Activated T-cell treated with anti-CD3 and anti-CD28 coated beads for 48 hours (primary cell): Measurements from ENCODE around the gene FASTK.

Experiments
- DNase-seq: peaks from one replicate; pipeline ENCODE4 v3.0.0-alpha.2; 2020; ENCODE audit warnings: low read depth

The FASTK gene

DNA sequence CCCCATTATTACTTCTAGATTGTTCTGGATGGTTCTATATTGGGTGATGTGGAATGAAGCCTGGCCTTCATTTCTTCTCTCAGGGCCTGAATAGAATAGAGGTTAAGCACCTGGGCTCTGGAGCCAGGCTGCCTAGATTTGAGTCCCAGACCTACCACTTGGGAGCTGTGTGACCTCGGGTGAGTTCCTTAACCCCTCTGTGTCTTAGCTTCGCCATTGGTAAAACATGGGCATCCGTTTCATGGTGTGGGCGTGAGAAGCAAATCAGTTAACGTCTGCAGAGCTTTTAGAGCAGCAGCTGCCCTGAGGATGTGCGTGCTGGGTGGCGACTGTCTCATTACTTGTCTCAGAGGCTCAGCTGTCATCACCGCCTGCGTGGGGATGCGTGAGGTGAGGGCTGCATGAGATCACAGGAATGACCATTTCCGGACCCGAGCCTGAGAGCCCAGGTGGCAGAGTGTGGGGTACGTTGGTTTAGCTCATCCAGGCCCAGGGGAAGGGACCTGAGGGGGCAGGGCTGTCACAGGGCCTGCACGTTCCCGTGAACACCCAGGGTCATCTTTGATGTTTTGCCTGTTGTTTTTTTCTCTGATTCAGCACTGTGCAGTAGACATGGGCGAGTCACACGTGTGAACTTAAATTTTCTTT lies 15.3 kb upstream of the FASTK start:
- DNase-seq: no peak

DNA sequence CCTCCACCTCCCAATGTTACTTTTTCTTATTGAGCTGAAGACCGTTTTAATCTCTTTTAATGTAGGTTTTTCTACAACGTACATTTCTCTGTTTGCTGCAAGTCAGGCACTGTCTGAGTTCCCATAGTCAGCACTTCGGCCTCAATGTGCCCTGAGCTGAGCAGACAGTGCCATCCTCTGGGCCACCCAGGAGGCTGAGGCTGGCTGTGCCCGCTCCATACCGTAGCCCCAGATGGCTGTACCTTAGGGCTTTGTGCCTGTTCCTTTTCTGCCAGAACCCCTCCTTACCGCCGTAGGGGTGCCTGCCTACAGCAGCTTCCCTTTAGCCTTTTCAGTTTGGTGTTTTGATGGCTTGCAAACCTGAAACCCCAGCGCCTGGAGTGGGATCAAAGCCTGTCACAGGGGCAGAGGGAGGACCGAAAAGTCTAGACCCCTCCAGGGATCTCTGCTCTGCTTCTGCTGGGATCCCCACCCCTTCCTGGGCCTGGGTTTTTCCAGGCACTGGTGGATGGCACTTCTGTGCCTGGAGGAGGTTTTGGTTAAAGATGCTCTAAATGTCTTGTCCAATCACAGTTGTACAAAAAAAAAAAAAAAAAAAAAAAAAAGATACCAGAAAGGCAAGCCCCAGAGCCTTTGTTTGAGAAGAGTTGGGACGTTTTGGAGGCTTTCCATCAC lies 14.7 kb upstream of the FASTK start:
- DNase-seq: no peak

DNA sequence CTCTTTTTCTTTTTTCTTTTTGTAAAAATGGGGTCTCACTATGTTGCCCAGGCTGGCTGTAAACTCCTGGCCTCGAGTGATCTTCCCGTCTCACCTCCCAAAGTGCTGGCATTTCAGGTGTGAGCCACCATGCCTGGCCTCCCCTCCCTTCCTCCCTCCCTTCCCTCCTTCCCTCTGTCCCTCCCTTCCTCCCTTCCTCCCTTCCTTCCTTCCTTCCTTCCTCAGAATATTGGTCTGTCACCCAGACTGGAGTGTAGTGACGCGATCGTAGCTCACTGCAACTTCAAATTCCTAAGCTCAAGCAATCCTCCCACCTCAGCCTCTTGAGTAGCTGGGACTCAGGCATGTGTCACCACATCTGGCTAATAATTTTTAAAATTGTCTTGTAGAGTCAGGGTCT lies 14.1 kb upstream of the FASTK start:
- DNase-seq: no peak

DNA sequence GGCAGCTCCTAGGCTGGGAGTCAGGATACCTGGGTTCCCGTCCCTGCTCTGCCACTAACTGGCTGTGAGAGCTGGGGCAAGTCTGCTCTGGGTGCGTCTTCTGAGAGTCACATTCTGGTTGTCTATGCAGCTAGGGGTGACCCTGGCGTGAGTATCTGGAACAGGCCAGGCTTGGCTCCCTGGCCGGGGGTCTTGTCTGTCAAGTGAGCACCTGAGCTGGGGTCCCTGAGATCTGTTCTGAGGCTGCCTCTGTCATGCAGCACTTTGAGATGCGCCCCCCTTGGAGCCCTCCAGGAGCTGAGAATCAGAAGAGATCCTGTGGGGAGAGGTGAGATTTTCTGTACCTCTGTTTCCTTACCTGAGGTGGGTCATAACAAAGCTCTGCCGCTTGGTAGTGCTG lies 13.1 kb upstream of the FASTK start:
- DNase-seq: no peak

DNA sequence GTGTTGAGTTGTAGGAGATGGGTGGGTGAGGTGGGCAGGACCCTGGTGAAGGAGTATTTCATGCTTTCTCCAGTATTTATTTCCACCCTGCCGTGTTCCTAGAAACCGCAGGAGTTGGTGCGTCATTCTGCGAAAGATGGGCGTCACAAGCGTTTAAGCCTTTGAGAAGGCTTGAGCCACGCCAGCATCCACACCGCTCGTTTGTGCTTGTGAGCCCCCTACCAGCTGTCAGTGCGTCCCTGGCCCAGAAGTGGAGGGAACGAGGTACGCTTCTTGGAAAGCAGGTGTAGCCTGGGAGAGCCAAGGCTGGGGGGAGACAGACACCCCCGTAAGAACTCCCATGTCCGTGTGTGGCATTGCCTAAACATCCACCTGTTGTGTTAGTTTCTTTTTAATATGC lies 11.4 kb upstream of the FASTK start:
- no peak for DNase-seq

DNA sequence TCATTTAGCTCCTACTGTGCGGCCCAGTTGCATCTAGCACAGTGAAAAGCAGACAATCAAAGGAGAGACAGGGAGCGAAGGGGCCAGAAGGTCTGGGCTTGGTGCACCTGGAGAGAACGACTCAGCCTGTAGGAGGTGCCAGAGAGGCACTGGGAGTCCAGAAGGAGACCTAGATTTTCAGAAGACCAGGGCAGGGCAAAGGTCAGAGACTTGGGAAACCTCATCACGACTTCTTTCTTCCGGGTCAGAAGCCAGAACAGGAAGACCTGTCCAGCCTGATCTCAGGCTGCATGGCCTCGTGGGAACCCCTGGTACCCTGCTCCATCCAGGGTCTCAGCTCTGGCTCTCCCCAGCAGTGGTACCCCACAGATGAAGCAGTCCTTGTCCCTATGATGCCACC lies 10.8 kb upstream of the FASTK start:
- DNase-seq: no peak

DNA sequence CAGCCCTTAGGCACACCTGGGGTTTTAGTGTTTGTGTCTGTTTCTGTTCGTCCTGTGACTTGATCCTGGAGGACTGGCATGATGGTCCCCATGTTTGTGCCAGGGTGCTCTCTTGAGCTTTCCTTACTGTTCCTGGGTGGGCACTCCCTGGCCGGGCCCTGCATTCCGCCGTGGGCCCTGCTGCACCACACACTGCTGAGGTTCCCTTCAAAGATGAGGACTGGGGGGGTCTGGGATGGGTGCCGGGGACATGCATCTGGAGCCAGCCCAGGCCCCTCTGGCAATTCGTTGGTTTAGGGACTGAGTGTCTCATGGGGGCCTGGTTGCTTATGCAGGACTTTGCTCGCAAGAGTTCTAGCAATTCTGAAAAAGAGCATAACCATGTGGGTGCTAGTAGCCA lies 10.4 kb upstream of the FASTK start:
- DNase-seq: no peak

DNA sequence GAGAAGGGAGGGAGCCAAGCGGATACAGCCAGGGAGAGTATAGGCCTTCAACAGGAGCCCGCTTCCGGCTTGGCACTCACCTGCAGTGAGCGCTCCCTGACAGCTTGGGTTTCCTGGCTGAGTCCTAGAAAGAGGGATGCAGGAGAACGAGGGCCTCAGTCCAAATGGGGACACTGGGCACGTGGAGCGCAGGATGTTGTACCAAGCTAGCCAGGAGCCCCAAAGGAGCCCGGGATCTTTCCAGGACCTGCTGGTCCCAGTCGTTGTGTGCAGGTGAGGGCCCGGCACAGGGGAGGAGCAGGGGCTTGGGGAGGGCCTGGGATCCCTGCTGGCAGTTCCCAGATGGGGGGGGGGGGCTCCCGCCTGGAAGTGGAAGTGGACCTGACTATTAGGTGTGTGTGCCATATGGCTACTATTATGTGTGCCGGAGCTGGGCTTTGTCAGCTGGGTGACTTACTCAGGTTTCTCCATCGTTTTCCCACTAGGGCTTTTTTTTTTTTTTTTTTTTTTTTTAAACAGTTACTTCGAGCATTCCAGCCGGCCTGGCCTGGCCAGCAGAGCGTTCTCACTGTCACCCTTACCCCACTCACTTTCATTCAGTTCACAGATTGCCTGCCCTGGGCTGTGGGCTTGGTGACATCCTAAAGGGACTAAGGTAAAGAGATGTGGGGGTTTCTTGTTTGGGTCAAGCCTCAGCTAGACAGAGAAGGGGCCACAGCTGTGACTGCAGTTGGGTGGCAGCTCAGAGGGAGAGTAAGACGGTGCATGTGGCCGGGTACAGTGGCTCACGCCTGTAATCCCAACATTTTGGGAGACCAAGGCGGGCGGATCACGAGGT lies 9.5 kb upstream of the FASTK start:
- DNase-seq: no peak

DNA sequence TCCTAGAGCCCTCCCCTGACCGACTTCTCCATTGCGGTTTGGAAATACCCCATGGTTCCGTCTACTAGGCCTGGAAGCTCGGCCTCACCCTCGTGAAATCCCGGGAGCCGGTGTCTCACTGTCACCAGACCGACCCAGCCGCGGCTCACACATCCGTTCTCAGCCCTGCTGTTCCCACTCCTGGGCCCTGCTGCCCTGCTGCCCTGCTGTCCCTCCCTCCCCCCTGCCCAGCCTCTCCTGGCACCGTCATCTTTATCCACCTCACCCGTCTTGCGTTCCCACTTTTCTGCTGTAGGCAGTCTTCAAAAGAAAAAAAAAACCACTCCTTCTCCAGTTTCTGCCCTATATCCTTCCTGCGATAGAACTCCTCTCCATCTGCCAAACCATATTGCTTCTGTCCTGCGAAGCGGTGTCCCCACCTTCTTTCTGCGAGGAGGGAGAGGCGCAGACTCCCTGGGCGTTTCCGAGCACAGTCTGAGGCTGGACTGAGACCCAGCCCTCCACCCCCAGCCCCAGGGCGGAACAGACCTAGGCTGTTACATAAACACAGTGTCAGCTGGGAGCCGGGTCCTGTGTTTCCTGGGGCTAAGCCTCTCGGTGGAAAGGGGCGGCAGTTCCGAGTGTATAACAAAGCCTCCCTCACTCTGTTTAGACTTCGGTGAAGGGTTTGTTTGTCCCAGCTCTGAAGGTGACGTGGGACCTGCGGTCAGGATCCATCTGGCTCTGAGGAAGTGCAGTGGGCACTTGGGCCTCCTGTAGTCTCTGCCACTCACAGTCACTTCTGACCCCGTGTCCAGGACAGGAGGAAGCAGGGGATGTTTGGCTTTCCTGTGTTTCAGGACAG lies 8.5 kb upstream of the FASTK start:
- DNase-seq: no peak

DNA sequence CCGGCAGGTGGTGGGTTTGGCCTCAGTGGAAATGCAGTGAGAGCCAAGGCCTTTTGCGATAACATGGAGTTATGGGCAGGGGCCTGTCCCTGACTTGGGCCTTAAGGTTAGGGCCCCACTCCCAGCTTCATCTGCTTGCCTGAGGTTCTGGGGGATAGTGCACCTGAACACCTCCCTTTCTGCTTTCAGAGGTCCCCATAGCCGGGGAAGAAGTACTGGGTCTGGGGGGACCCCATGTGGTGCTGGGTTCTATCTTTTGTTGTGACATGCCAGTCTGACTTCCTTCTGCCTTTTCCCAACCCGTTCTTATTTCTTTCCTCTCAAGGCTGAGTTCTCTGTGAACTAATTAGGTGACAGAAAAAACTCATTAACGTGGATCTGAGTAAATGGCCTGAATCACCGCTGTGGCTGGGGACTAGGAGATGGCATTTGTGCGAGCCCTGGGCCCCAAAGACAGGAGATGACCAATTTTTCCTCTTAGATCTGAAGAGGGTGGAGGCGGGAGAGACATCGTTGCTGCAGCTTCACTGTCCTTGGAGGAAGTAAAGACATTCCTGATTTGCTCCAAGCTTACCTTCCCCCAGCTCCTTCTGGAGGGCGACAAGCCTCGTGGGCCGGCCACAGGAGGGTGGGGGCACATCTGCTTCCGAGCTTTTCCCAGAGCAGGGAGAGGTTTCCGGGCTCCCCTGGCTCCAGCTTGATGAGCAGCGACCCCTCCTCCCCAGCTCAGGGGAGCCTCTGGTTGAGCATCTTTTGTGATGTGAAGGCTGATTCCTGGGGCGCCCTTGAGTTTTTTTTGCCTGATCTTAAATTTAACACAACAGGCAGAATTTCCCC lies 7.6 kb upstream of the FASTK start:
- no peak for DNase-seq

DNA sequence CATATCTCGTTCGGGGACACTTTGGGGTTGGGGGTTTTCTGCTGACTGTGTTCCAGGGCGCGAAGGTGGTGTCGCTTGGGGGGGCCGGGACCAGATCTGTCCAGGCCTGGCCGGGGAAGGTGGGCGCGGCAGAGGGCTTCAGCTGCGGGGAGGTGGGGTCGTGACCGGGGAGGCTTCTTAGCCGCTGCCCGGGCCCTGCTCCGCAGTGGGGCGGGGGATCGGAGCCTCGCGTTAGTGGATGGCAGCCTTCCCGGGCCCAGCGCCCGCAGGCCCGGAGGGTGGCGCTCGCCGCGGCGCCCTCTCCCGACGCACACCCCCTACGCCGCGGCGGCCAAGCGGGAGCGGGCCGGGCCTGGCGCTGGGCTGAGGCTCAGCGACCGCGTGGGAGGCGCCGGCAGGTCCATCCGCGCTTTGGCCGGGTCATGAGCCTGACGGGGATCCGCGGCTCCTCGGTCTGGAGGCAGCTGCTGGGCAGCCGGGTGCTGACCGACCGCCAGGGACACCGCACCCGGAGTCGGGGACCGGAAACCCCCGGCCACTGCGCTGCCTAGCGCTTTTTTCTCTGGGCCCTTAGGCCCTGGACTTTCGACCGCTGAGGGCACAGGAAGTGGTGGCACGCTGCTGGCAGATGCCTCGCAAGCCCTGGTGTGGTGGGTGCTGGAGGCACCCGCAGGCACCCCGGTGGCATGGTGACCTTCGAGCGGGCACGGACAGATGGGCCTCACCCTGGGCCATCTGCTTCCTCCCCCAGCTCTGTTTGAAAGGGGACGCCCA lies 6.8 kb upstream of the FASTK start:
- peak; percentile 35 for DNase-seq

DNA sequence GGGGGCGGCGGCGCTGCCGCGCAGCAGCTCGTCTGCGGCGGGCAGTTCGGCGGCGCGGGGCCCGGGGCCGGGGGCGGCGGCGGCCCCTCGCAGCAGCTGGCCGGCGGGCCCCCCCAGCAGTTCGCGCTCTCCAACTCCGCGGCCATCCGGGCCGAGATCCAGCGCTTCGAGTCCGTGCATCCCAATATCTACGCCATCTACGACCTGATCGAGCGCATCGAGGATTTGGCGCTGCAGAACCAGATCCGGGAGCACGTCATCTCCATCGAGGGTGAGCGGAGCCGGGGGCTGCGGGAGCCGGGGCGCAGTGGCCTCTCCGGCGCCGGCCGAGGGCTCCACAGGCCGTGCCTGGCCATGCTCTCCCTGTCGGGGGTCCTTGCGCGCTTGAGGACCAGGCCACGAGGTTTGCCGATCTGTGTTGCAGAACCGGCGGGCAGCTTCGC lies 6.2 kb upstream of the FASTK start:
- peak; percentile 39 for DNase-seq

DNA sequence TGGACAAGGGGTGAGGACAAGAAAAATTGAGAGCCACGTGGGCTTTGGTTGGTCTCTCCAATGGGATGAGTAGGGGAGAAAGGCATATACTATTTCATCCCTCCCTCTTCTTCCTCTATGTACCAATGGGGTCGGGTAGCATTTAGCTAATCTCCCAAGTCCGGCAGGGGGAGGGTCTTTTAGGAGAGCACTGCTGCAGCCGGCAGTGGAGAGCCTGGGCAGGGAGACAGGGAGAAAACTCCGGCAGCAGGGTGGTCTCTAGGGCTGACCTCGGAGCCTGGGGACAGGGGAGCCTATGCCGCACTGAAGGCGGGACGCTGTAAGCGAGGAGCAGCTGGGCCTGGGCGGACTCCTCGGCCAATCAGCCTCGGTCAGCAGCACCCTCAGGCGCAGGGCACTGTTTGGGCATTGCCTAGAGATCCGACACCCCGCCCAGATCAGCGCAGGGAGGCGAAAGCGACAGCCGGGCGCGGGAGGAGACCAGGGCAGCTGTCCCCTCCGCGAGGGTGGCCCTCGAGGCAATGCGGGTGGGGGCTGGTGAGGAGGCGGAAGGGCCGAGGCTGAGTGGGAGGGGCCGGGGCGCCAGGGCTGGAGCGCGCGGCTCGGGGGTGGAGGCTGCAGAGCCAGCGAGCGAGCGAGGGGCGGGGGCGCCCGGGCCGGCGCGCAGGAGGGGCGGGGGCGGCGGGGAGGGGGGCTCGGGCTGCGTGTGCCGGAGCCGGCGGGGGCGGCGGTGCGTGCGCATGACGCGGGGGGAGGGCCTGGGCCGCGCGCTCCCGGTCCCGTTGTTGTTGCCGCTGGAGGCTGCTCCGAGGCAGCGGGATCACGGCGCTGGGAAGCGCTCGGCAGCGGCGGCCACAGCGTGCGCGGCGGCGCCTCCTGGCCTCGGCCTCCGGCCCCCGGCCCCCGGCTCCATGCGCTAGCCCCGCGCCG lies 5.3 kb upstream of the FASTK start, which contains the start of gene AGAP3:
Gene AGAP3, plus strand, starts transcription at position 785 of the 930 bp plus-strand sequence. CDS start 267 bp downstream, outside the sequence.
- peak; percentile 35 for DNase-seq

DNA sequence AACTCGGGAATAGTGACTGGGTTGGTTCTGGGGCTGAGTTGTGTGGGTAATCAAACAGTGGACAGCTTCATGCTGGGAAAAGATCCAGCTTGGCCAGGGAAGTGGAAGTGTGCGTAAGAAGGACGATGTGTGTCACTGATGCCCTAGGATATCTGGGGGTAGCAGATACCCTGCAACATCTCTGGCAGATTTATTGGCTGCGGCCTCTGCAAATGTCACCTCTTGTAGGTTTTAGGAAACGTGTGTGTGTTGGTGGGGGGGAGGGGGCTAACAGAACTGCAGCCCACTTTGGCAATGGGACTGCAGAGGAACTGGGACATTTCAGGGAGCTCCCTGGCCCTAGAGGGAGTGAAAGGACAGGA lies 4.7 kb upstream of the FASTK start:
- DNase-seq: no peak

DNA sequence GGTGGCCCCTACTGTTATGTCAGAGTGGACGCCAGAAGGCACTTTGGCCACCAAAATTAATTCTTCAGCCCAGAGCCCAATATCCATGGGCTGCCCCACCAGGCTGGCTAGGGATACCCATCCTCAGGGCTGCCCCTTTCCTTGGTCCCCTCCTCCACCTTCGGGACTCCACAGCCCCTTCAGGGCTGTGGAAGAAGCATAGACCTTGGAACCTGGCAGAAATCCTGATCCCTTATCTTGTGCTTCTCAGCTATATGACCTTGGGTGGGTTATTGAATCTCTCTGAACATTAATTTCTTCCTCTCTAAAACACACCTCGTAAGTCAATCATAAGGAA lies 3.2 kb upstream of the FASTK start:
- no peak for DNase-seq

DNA sequence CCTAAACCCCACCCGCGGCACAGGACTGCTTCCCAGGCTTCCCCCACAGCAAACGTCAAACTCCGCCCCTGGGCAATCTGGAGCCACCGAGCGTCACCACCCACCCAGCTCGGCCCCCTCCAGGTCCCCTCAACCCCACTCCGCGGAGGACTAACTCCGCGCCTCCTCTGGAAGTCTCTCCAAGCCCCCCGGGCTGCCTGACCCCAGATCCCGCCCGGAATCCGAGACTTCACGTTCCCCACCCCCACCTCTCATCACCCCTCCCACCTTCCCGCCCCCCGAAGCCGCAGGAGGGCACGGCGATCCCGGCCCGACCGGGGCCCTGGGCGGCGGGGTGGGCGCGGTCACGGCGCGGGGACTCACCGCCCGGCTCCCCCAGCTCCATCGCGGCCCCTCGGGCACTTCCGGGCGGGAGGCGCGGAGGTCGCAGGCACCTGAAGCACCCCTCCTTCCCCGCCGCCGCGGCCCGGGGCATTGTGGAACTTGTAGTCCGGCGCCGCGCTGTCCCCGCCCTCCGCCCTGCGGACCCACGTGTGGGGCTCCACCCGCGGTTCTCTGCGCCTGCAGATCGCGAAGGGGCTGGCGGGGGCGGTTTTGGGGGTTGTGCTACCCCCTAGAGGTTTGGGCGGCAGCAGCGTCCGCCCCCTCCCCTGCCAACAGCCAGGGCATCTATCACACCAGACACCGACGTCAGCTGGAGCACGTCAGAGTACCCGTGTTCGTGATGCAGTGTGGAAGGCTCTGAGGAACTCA lies 2.6 kb upstream of the FASTK start, which contains the start of gene TMUB1:
Gene TMUB1, minus strand, starts transcription at position 423 of the 753 bp plus-strand sequence. CDS start 930 bp downstream, outside the sequence.
- DNase-seq: peak; percentile 80

DNA sequence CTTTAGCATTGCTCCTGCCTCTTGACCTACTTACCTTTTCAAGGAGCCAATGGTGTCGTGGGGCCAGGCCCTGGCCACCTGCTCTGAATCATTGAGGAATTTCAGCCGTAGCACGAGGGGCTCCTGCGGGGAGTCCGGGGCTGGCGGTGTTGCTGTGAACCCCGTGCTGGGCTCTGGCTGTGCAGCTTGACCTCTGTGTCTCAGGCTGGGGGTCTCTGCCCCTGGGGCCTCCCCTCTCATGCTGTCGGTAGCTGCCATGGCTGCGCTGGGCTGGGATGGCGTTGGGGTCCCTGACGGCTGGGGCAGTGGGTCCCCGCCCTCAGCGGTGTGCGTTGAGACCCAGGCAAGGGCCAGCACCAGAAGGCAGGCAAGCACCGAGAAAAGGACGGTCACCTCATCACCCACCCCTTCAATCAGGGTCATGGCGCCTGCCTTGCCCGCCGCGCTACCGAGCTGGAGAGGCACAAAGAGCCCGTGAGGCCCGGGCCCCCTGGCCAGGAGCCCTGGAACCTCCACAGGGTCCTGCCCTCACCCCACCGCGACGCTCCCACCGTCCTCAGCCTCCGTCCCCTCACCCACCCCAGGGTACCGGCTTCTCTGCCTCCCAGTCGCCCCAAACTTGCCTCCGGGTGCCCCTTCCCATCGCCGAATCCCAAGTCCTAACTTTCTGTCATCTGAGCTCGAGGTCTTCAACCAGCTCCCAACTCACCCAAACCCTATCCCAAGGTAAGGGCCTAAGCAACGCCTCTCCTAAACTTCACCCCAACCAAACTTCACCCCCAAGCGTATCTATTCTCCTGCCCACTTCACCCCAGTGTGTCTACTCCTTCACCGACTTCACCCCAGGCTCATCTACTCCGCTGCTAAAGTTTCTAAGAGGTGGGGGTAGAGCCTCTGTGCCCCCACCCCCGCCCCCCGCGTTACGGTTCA lies 1.8 kb upstream of the FASTK start:
- DNase-seq: no peak
